ENCODE measurements around the gene ZNF771. TPM values are rescaled to one million over a fixed set of nuclear protein-coding genes. Genes with fewer than 3 reads are reported as not detected.

Gene ZNF771
- total and polyA plus RNA-seq, 9 of the 15 experiments (the other 6 are each of a cell fraction or from before 2014, with no cell fraction given), result 1.5 to 12.6 (median 4.4) TPM

DNA sequence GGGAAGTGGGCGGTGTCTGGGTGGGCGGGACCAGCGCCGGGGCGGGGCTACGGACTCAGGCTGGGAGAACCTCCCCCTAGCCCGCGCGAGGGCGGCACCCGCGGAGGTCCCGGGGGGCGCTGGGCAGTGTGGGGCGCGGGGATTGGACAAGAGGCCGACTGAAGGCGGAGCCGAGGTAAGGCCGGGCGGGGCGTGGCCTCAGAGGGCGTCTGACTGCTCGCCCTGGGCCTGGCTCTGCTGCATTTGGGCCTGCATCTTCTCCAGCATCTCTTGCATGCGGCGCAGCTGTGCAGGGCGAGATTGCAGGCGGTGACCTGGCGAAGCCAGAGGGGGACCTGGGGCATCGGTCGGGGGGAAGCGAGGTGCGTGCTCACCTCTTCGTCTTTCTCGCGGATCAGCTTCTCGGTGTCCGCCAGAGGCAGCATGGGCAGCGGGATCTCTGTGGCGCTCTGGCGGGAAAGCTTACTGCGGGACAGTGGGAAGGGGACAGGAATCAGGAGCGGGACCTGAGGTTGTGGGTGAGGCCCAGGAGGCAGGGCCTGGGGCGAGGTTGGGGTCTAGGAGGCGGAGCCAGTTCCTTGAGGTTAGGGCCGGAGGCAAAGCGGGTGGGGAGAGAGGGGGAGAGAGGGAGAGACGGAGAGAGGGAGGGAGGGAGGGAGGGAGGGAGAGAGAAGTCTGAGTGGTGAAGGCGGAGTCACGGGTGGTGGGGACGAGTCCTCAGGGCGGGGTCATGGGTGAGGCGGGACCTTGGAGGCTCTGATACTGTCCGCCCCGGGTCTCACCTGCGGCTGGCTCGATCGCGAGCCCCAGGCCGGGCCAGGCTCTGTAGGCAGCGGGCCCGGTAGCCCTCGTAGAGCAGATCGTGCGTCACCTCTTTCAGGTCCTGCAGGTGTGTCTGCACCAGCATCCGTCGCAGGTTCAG is 28.9 kb upstream of the ZNF771 start (continued):
- TF ChIP-seq, protein P1, sequence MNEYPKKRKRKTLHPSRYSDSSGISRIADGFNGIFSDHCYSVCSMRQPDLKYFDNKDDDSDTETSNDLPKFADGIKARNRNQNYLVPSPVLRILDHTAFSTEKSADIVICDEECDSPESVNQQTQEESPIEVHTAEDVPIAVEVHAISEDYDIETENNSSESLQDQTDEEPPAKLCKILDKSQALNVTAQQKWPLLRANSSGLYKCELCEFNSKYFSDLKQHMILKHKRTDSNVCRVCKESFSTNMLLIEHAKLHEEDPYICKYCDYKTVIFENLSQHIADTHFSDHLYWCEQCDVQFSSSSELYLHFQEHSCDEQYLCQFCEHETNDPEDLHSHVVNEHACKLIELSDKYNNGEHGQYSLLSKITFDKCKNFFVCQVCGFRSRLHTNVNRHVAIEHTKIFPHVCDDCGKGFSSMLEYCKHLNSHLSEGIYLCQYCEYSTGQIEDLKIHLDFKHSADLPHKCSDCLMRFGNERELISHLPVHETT (CRISPR knock-in tag; conservative IDR thresholded peaks at IDR 0.05 in 1 of 2, IDR thresholded peaks at IDR 0.05 in 1 of 2), result no peak
- TF ChIP-seq, protein P2, sequence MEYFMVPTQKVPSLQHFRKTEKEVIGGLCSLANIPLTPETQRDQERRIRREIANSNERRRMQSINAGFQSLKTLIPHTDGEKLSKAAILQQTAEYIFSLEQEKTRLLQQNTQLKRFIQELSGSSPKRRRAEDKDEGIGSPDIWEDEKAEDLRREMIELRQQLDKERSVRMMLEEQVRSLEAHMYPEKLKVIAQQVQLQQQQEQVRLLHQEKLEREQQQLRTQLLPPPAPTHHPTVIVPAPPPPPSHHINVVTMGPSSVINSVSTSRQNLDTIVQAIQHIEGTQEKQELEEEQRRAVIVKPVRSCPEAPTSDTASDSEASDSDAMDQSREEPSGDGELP (CRISPR knock-in tag; IDR thresholded peaks at IDR 0.05; ENCODE audit: borderline replicate concordance), result peak; percentile 90; the same call in 1 of the 2 replicates
- TF ChIP-seq GABPB1 (CRISPR knock-in tag; IDR thresholded peaks at IDR 0.05), result peak; percentile 59

DNA sequence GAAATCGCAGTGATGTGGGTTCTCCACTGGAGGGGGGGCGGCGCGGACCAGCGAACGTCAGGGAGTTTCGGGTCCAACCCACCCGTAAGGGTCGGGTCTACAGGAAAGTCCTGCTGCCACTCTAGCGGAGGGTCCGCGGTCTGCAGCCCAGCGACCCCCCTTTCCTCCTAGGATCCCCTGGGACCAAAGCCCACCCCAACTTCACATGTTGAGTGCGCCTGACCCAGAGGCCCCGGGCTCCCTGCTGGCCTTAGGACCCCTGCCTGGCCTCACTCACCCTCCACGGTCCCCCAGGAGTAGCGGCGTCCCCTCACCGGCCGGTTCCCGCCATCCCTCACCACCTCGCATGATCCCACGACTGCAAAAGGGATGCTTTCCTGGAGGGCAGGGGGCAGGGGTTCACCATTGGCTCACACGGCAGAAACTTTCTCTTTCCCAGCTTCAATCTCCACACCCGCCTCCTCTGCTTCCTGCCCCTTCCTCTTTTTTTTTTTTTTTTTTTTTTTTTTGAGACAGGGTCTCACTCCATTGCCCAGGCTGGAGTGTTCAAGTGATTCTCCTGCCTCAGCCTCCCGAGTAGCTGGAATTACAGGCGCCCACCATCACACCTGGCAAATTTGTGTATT is 28.1 kb upstream of the ZNF771 start:
- H3K4me2 ChIP-seq (ENCODE audit: insufficient read depth, low read length), result peak overlapping the region; percentile 83
- CTCF ChIA-PET (ENCODE audit: low intra/inter-chr PET ratio), result no interaction called here
- peak overlapping the region; percentile 55 for H3K4me3 ChIP-seq
- H3K36me3 ChIP-seq (ENCODE audit: control insufficient read depth, insufficient read depth, low read length), result peaks cover 7% of the 10 kb centered on the region; the same call in 1 of the 3 replicates
- in situ Hi-C loops (cut with MboI), result no loop called here
- H3K79me2 ChIP-seq (ENCODE audit: control insufficient read depth, insufficient read depth, low read length), result peaks cover 16% of the 10 kb centered on the region
- POLR2A ChIA-PET, result interaction anchor here (1.6 kb wide), 1 partner anchor 14 kb away, joined by 5 read pairs; no protein-coding TSS in a partner anchor
- DNase-seq (ENCODE audit: extremely low read depth in 1 of 4, low spot score in 3 of 4) (peak in 1 of 4 experiments; percentile 11), FAIRE-seq (no peak), ATAC-seq (no peak)
- H2AFZ ChIP-seq (ENCODE audit: low read depth, low read length), result peak overlapping the region; percentile 71
- no peaks in the 10 kb centered on the region for H4K20me1 ChIP-seq (replicated peaks; ENCODE audit: control insufficient read depth, insufficient read depth, low read length)
- BruUV-seq (replicated peaks), result TSS peak; percentile 67
- peak overlapping the region; percentile 66 to 95 for H3K9ac ChIP-seq (ENCODE audit: insufficient read depth in 1 of 2, low read depth in 2 of 2, low read length in 2 of 2)
- no peaks in the 10 kb centered on the region for H3K27me3 ChIP-seq (ENCODE audit: control insufficient read depth in 2 of 2, insufficient read depth in 2 of 2, low read length in 2 of 2)
- peak overlapping the region; percentile 83 for H3K27ac ChIP-seq (ENCODE audit: extremely low read depth, low read depth, low read length)
- H3K9me3 ChIP-seq (replicated peaks; ENCODE audit: control insufficient read depth, insufficient read depth, low read depth, low read length), result no peaks in the 10 kb centered on the region
- H3K4me1 ChIP-seq (replicated peaks in 1 of 2; ENCODE audit: control insufficient read depth in 2 of 2, insufficient read depth in 2 of 2, low read length in 2 of 2), result peaks cover 46 to 62% of the 10 kb centered on the region in 2 experiments
- H3K9me1 ChIP-seq (ENCODE audit: control insufficient read depth, insufficient read depth, low read length), result no peaks in the 10 kb centered on the region
- 30% methylated on average over 18 of the region's 27 CpGs for WGBS (ENCODE audit: insufficient coverage, low coverage, missing lambda C conversion rate)
- intact Hi-C loops (cut with micrococcal nuclease), result loop anchor here (10.0 kb wide), 1 partner anchor 314 kb away; the partner anchor contains the start of gene ALDOA
- TF ChIP-seq SPI1 (IDR thresholded peaks at IDR 0.05; ENCODE audit: borderline replicate concordance, low read depth, low read length), result 0 out of 2 replicates have a peak, but pooled peaks have one; percentile 30
- TF ChIP-seq, protein P3, sequence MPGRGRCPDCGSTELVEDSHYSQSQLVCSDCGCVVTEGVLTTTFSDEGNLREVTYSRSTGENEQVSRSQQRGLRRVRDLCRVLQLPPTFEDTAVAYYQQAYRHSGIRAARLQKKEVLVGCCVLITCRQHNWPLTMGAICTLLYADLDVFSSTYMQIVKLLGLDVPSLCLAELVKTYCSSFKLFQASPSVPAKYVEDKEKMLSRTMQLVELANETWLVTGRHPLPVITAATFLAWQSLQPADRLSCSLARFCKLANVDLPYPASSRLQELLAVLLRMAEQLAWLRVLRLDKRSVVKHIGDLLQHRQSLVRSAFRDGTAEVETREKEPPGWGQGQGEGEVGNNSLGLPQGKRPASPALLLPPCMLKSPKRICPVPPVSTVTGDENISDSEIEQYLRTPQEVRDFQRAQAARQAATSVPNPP (IDR thresholded peaks at IDR 0.05; ENCODE audit: borderline replicate concordance, insufficient read depth, insufficient read length), result no peak
- TF ChIP-seq ZC3H4 (CRISPR knock-in tag; IDR thresholded peaks at IDR 0.05; ENCODE audit: borderline replicate concordance), result 0 out of 2 replicates have a peak, but pooled peaks have one; percentile 39
- no peak for TF ChIP-seq SRF (CRISPR knock-in tag; IDR thresholded peaks at IDR 0.05)
- no peak for TF ChIP-seq NR4A1 (CRISPR knock-in tag; IDR thresholded peaks at IDR 0.05)
- TF ChIP-seq NR4A1 (tag; IDR thresholded peaks at IDR 0.05), result no peak
- TF ChIP-seq, protein P4, sequence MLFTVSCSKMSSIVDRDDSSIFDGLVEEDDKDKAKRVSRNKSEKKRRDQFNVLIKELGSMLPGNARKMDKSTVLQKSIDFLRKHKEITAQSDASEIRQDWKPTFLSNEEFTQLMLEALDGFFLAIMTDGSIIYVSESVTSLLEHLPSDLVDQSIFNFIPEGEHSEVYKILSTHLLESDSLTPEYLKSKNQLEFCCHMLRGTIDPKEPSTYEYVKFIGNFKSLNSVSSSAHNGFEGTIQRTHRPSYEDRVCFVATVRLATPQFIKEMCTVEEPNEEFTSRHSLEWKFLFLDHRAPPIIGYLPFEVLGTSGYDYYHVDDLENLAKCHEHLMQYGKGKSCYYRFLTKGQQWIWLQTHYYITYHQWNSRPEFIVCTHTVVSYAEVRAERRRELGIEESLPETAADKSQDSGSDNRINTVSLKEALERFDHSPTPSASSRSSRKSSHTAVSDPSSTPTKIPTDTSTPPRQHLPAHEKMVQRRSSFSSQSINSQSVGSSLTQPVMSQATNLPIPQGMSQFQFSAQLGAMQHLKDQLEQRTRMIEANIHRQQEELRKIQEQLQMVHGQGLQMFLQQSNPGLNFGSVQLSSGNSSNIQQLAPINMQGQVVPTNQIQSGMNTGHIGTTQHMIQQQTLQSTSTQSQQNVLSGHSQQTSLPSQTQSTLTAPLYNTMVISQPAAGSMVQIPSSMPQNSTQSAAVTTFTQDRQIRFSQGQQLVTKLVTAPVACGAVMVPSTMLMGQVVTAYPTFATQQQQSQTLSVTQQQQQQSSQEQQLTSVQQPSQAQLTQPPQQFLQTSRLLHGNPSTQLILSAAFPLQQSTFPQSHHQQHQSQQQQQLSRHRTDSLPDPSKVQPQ (CRISPR knock-in tag; IDR thresholded peaks at IDR 0.05; ENCODE audit: borderline replicate concordance), result no peak

Measured in K562 (cell line).